ENCODE results near the gene GSN.

DNA sequence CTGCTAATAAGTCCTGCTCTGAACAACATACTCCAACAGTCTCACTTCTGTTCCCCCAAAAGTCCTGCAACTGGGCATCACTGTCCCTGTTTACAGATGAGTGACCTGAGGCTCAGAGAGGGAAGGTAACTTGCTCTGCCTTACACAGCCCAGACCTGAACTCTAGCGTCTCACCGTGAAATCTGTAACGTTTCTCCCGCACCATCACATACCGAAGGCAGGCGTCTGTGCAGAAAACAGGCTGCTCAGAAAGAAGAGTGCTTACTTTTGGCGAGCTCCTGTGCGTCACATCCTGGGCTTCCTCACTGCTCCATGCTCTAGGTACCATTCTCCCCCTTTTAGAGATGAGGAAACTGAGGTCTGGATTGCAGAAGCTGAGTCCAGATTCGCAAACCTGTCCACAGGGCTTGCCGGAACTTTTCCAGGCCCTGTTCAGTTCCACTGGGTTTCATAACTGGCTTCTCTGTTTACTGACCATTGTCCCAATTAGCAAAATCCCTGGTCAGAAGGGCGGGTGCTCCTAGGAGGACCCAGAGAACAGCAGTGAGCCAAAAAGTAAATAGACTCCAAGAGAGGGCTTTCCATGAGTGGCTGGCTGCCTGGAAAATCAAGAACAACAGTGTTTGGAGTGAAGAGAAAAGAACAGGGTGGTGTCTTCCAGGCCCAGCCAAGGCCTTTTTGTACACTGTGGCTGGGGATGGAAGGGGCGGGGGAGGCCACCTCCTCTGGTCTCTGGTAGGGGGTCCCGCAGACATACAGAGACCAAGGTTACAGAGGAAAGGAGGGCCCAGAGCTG, 27.1 kb downstream of the GSN start:
- TF ChIP-seq POLR2A (IDR thresholded peaks at IDR 0.05), result no peak
- TF ChIP-seq, protein P1, sequence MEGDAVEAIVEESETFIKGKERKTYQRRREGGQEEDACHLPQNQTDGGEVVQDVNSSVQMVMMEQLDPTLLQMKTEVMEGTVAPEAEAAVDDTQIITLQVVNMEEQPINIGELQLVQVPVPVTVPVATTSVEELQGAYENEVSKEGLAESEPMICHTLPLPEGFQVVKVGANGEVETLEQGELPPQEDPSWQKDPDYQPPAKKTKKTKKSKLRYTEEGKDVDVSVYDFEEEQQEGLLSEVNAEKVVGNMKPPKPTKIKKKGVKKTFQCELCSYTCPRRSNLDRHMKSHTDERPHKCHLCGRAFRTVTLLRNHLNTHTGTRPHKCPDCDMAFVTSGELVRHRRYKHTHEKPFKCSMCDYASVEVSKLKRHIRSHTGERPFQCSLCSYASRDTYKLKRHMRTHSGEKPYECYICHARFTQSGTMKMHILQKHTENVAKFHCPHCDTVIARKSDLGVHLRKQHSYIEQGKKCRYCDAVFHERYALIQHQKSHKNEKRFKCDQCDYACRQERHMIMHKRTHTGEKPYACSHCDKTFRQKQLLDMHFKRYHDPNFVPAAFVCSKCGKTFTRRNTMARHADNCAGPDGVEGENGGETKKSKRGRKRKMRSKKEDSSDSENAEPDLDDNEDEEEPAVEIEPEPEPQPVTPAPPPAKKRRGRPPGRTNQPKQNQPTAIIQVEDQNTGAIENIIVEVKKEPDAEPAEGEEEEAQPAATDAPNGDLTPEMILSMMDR (IDR thresholded peaks at IDR 0.05), result no peak
- TF ChIP-seq POLR2AphosphoS5 (IDR thresholded peaks at IDR 0.05), result peak; percentile 58
